Nephron progenitor cell (in vitro differentiated cells): ENCODE data around the gene SV2C.

Experiments used
- DNase-seq: peaks from one replicate; pipeline ENCODE4 v3.0.0; 2021
- H3K27ac Mint-ChIP-seq: 2 replicates; pipeline ENCODE4 v1.8.0; 2021; ENCODE audit warnings: mild to moderate bottlenecking, moderate library complexity, mixed read lengths
- H3K27me3 Mint-ChIP-seq: 2 replicates; pipeline ENCODE4 v1.8.0; 2021; ENCODE audit warnings: mild to moderate bottlenecking, low read depth, mixed read lengths; ENCODE audit not compliant: poor library complexity
- H3K36me3 Mint-ChIP-seq: 2 replicates; pipeline ENCODE4 v1.8.0; 2021; ENCODE audit warnings: low read depth, mixed read lengths
- H3K4me1 Mint-ChIP-seq: 2 replicates; pipeline ENCODE4 v1.8.0; 2021; ENCODE audit warnings: mixed read lengths
- H3K4me3 Mint-ChIP-seq: 2 replicates; pipeline ENCODE4 v1.8.0; 2021; ENCODE audit warnings: mild to moderate bottlenecking, moderate library complexity, mixed read lengths
- H3K9me3 Mint-ChIP-seq: 2 replicates; pipeline ENCODE4 v1.8.0; 2021; ENCODE audit warnings: mild to moderate bottlenecking, moderate library complexity, mixed read lengths
- CTCF ChIP-seq: fragments of 200-600 bp; sonication (generic); IDR thresholded peaks from 2 replicates; pipeline ENCODE4 v1.5.0; 2021; ENCODE audit warnings: antibody characterized with exemption

The SV2C gene

GRCh38 chr5:76351577-76351976 is 268.4 kb downstream of the SV2C start:
- peaks cover 24% of the 10 kb centered on the region for H3K4me1 Mint-ChIP-seq
- DNase-seq = no peak
- H3K27me3 Mint-ChIP-seq = no peaks in the 10 kb centered on the region
- H3K9me3 Mint-ChIP-seq = no peaks in the 10 kb centered on the region
- H3K4me3 Mint-ChIP-seq = no peak overlapping the region
- no peaks in the 10 kb centered on the region for H3K36me3 Mint-ChIP-seq
- H3K27ac Mint-ChIP-seq = no peak overlapping the region
- TF ChIP-seq CTCF = no peak

DNA sequence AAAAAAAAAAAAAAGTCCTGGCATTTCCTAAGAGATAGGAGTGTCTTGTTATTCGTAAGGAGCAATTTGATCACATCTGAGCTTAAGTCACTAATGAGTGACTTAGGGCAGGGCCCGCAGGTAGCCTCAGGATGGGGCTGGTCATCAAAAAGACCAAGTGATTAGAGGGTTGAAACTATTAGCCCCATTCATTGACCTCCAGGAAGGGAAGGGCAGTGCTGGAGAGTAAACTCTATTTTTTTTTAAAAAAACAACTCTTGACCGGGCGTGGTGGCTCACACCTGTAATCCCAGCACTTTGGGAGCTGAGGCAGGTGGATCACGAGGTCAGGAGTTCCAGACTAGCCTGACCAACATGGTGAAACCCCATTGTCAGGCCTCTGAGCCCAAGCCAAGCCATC is 273.7 kb downstream of the SV2C start:
- H3K27me3 Mint-ChIP-seq = peaks cover 9% of the 10 kb centered on the region
- H3K9me3 Mint-ChIP-seq = no peaks in the 10 kb centered on the region
- DNase-seq = no peak
- H3K36me3 Mint-ChIP-seq = no peaks in the 10 kb centered on the region
- peaks cover 22% of the 10 kb centered on the region for H3K4me1 Mint-ChIP-seq
- H3K27ac Mint-ChIP-seq = no peak overlapping the region
- H3K4me3 Mint-ChIP-seq = no peak overlapping the region
- TF ChIP-seq CTCF = no peak

GRCh38 chr5:76363352-76364225 is 280.4 kb downstream of the SV2C start:
- no peak overlapping the region for H3K4me3 Mint-ChIP-seq
- no peaks in the 10 kb centered on the region for H3K36me3 Mint-ChIP-seq
- no peak for DNase-seq
- H3K4me1 Mint-ChIP-seq = peaks cover 47% of the 10 kb centered on the region
- H3K9me3 Mint-ChIP-seq = no peaks in the 10 kb centered on the region
- H3K27ac Mint-ChIP-seq = peak overlapping the region; percentile 6
- H3K27me3 Mint-ChIP-seq = peaks cover 7% of the 10 kb centered on the region
- TF ChIP-seq CTCF = no peak

DNA sequence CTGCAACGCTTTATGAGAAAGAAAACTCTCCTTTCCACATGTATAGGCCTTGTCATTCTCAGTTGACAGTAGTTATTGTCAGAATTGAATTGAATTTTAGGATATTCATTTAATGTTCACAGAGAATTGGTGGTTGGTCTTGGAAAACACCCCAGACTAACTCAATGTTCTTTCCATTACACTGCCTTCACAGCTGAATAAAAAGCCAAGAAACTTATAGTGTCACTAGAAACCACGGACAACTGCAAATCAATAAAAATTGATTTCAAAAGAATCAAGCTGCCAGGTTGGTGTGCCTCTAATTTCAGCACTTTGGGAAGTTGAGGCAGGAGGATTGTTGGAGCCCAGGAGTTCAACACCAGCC is 281.0 kb downstream of the SV2C start:
- Mint-ChIP-seq H3K4me3 (no peak overlapping the region), H3K9me3 (no peaks in the 10 kb centered on the region), H3K4me1 (peaks cover 52% of the 10 kb centered on the region), H3K27ac (no peak overlapping the region), H3K36me3 (no peaks in the 10 kb centered on the region), H3K27me3 (peaks cover 7% of the 10 kb centered on the region)
- no peak for TF ChIP-seq CTCF
- no peak for DNase-seq

DNA sequence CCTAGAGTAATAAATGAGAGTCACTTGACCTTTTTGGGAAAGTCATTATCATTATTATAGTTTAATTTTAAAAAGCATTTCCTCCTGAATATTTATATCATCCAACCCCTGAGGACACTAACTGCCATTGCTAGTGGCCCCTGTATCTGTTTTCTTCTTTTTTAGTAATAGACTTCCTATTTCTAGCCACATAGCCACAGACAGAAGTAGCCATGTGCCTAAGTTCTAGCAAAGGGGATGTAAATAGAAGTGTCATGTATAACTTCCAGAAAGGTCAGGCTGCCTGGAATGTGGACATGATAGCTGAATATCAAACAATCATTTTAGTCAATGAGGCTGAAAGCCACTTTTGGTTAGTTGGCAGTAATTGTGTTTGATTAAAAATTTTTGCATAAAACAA is 282.4 kb downstream of the SV2C start:
- Mint-ChIP-seq H3K27me3 (peaks cover 3% of the 10 kb centered on the region), H3K9me3 (no peaks in the 10 kb centered on the region), H3K4me1 (peaks cover 52% of the 10 kb centered on the region), H3K36me3 (no peaks in the 10 kb centered on the region), H3K4me3 (no peak overlapping the region), H3K27ac (no peak overlapping the region)
- no peak for TF ChIP-seq CTCF
- no peak for DNase-seq

DNA sequence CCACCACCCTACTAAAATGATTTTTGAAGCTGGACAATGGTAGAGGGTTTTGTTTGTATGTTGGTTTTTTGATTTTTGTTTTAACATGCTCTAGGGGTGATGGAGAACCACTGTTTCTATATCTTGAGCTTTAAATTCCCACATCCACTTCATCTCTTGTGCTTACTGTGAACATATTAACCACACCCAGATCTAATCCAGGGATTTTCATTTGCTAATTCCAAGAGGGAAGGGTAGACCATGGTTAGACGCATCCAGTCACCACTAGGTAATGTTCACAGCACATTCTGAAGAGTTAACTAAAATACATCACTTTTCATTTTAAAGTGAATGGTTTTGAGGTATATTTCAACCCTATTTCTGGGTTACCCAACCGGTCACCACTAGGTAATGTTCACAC is 283.4 kb downstream of the SV2C start:
- no peak for DNase-seq
- H3K27ac Mint-ChIP-seq = no peak overlapping the region
- TF ChIP-seq CTCF = no peak
- H3K36me3 Mint-ChIP-seq = no peaks in the 10 kb centered on the region
- peaks cover 52% of the 10 kb centered on the region for H3K4me1 Mint-ChIP-seq
- H3K4me3 Mint-ChIP-seq = no peak overlapping the region
- no peaks in the 10 kb centered on the region for H3K9me3 Mint-ChIP-seq
- peaks cover 3% of the 10 kb centered on the region for H3K27me3 Mint-ChIP-seq
